Liver (tissue), 9 donors: ENCODE measurements around the gene B3GAT1. TPM values are rescaled to one million over a fixed set of nuclear protein-coding genes. Genes with fewer than 3 reads are reported as not detected.
A peak's percentile ranks its signal among the peaks of the same experiment; 100 is the strongest.
"Not testable (repeated sequence)": the region's sequence is repeated elsewhere in the genome, so short reads cannot be mapped to it uniquely, and the experiment has no call there.

Experiments
- DNase-seq: peaks from one replicate; pipeline ENCODE4 v3.0.0-alpha.2; 2017; ENCODE audit warnings: low spot score
- H3K27ac ChIP-seq, 2 donors: one replicate each; pipeline ENCODE4 v1.7.0; 2013; ENCODE audit warnings: inconsistent platforms in 2 of 2, low read length in 2 of 2, control low read depth in 1 of 2, low read depth in 1 of 2, mild to moderate bottlenecking in 1 of 2
- H3K27me3 ChIP-seq, 4 donors: one replicate each; pipeline versions ENCODE4 v1.6.1 to v1.7.0; 2013; ENCODE audit warnings: low read length in 3 of 4, inconsistent platforms in 1 of 4, mild to moderate bottlenecking in 1 of 4, moderate library complexity in 1 of 4; ENCODE audit not compliant: control insufficient read depth in 4 of 4, insufficient read depth in 4 of 4
- H3K36me3 ChIP-seq, 4 donors: one replicate each; pipeline versions ENCODE4 v1.6.1 to v1.7.0; 2013; ENCODE audit warnings: low read length in 3 of 4, mild to moderate bottlenecking in 3 of 4, low read depth in 1 of 4, moderate library complexity in 1 of 4; ENCODE audit not compliant: control insufficient read depth in 4 of 4, insufficient read depth in 3 of 4
- H3K4me1 ChIP-seq, 4 donors: one replicate each; pipeline versions ENCODE4 v1.6.1 to v1.7.0; 2013; ENCODE audit warnings: low read length in 3 of 4, mild to moderate bottlenecking in 3 of 4, moderate library complexity in 1 of 4; ENCODE audit not compliant: control insufficient read depth in 4 of 4, insufficient read depth in 4 of 4
- H3K4me3 ChIP-seq, 3 donors: one replicate each; pipeline versions ENCODE4 v1.6.1 to v1.7.0; 2013; ENCODE audit warnings: low read length in 3 of 3, control low read depth in 1 of 3, low read depth in 1 of 3, mild to moderate bottlenecking in 1 of 3
- H3K9ac ChIP-seq, 2 donors: one replicate each; pipeline ENCODE4 v1.7.0; 2013; ENCODE audit warnings: low read length in 2 of 2, mild to moderate bottlenecking in 2 of 2, moderate library complexity in 2 of 2, control low read depth in 1 of 2, low read depth in 1 of 2
- H3K9me3 ChIP-seq, 4 donors: one replicate each; pipeline versions ENCODE4 v1.6.1 to v1.7.0; 2013; ENCODE audit warnings: low read length in 3 of 4; ENCODE audit not compliant: control insufficient read depth in 4 of 4
- FOXA1 ChIP-seq: IDR thresholded peaks from 2 replicates; pipeline ENCODE4 v1.6.1; 2016; ENCODE audit warnings: antibody characterized with exemption
- GABPA ChIP-seq, 2 donors: IDR thresholded peaks in 1 of 2; conservative IDR thresholded peaks in 1 of 2; 2 replicates each; pipeline ENCODE4 v1.6.1; 2016; ENCODE audit warnings: antibody characterized with exemption in 2 of 2, mild to moderate bottlenecking in 1 of 2, moderate library complexity in 1 of 2
- HNF4G ChIP-seq: IDR thresholded peaks from 2 replicates; pipeline ENCODE4 v1.6.1; 2016; ENCODE audit warnings: antibody characterized with exemption
- JUND ChIP-seq, 2 donors: IDR thresholded peaks; 2 replicates each; pipeline ENCODE4 v1.6.1; 2016; ENCODE audit warnings: antibody characterized with exemption in 2 of 2
- MAX ChIP-seq: IDR thresholded peaks from 2 replicates; pipeline ENCODE4 v1.6.1; 2016; ENCODE audit warnings: antibody characterized with exemption
- NR2F2 ChIP-seq: IDR thresholded peaks from 2 replicates; pipeline ENCODE4 v1.6.1; 2016; ENCODE audit warnings: antibody characterized with exemption
- RXRA ChIP-seq, 2 donors: IDR thresholded peaks; 2 replicates each; pipeline ENCODE4 v1.6.1; 2017 to 2018; ENCODE audit warnings: antibody characterized with exemption in 2 of 2, mild to moderate bottlenecking in 1 of 2
- SP1 ChIP-seq: IDR thresholded peaks from 2 replicates; pipeline ENCODE4 v1.6.1; 2018; ENCODE audit warnings: antibody characterized with exemption, mild to moderate bottlenecking
- WGBS: extraction: QIAGEN DNeasy Blood & Tissue Kit; methylation state at CpG from one replicate; pipeline ENCODE4 v1.1.7; 2013; 5-methylcytosine and 5-hydroxymethylcytosine counted together
- polyA plus RNA-seq, 2 donors: library from polyadenylated mRNA; stranded (reverse) in 1 of 2; unstranded in 1 of 2; fragments of 200-250 nt in 1 of 2; fragments of >200 nt in 1 of 2; fragmentation: Nextera tagmentation in 1 of 2; extraction: Ambion mirVana in 1 of 2; gene quantifications; one replicate each; pipeline versions ENCODE4 v1.2.1 to v1.2.3, GENCODE V29; 2013 to 2015
- total RNA-seq, 2 donors: library from RNA; depleted of rRNA; stranded (reverse); fragments of >200 nt; gene quantifications; one replicate each; pipeline ENCODE4 v1.2.3, GENCODE V29; 2014
- TF ChIP-seq, protein P1 (sequence below): IDR thresholded peaks from 2 replicates; pipeline ENCODE4 v1.6.1; 2016; ENCODE audit warnings: antibody characterized with exemption, mild to moderate bottlenecking
- donor health status: healthy.
- donor health status: healthy.
- donor health status: healthy.
- donor health status: healthy.
- donor health status: healthy.

The B3GAT1 gene
- total and polyA plus RNA-seq, 4 donors = 0.13 to 6.6 (median 0.25) TPM; not detected in 1

GRCh38 chr11:134346976-134347350 lies 65.1 kb downstream of the B3GAT1 start:
- Histone ChIP-seq H3K27me3 (no peaks in the 10 kb centered on the region), H3K9ac (no peak overlapping the region), H3K4me1 (no peaks in the 10 kb centered on the region), H3K4me3 (no peak overlapping the region), H3K36me3 (no peaks in the 10 kb centered on the region), H3K9me3 (no peaks in the 10 kb centered on the region), H3K27ac (no peak overlapping the region)
- DNase-seq = no peak
- TF ChIP-seq JUND (IDR thresholded peaks at IDR 0.05) = no peak
- WGBS = 87% methylated on average over 5 of the region's 5 CpGs

DNA sequence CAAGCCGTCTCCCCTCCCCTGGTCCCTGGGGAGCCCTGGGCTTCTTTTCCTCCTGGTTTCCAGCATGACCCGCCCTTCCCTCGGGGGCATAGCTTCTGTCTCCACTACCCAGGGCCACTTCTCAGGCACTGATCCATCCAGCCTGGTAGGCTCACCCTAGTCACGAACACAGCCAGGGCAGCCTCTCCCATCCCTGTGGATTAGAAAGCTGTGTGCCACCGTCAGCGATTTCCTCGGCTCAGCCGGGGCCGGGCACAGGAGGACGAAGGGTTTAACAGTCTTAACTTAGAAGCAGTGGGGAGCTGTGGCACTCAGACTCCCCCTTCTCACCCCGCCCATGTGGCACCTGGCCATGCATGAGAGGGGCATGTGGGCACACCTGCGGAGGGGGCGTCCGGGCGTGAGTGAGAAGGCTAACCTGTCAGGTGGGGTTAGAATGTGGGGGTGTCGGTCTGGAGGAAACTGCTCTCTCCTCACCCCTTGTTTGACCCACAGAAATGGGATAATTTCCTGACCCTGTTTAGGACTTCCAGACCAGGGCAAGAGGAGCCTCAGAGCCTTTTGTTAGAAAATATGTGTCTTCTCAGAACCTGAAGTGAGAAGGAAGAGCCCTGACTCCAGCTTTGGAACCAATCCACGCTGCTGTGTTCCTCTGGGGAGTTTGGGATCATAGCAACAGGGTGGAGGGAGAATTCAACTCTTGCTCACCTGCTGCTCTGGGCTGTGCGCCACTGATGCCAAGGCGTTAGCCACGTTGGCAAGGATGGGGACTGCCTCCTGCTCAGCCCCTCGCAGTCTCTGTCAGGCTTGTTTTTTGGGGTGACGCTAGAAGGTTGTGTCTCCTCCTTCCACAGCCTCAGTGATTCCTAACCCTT lies 65.7 kb downstream of the B3GAT1 start:
- Histone ChIP-seq H3K27ac (no peak overlapping the region), H3K27me3 (no peaks in the 10 kb centered on the region), H3K36me3 (no peaks in the 10 kb centered on the region), H3K9ac (no peak overlapping the region), H3K9me3 (no peaks in the 10 kb centered on the region), H3K4me3 (no peak overlapping the region), H3K4me1 (no peaks in the 10 kb centered on the region)
- WGBS = 89% methylated on average over 22 of the region's 22 CpGs
- TF ChIP-seq NR2F2 (no peak), HNF4G (no peak), MAX (no peak)
- peak; percentile 21 for DNase-seq

- H3K36me3 ChIP-seq = no peaks in the 10 kb centered on the region
- no peak overlapping the region for H3K4me3 ChIP-seq
- H3K4me1 ChIP-seq = no peaks in the 10 kb centered on the region
- no peak for DNase-seq
- no peaks in the 10 kb centered on the region for H3K9me3 ChIP-seq
- 81% methylated on average over 4 of the region's 4 CpGs for WGBS
- H3K9ac ChIP-seq = no peak overlapping the region
- no peaks in the 10 kb centered on the region for H3K27me3 ChIP-seq
- no peak overlapping the region for H3K27ac ChIP-seq
- TF ChIP-seq, protein P1, sequence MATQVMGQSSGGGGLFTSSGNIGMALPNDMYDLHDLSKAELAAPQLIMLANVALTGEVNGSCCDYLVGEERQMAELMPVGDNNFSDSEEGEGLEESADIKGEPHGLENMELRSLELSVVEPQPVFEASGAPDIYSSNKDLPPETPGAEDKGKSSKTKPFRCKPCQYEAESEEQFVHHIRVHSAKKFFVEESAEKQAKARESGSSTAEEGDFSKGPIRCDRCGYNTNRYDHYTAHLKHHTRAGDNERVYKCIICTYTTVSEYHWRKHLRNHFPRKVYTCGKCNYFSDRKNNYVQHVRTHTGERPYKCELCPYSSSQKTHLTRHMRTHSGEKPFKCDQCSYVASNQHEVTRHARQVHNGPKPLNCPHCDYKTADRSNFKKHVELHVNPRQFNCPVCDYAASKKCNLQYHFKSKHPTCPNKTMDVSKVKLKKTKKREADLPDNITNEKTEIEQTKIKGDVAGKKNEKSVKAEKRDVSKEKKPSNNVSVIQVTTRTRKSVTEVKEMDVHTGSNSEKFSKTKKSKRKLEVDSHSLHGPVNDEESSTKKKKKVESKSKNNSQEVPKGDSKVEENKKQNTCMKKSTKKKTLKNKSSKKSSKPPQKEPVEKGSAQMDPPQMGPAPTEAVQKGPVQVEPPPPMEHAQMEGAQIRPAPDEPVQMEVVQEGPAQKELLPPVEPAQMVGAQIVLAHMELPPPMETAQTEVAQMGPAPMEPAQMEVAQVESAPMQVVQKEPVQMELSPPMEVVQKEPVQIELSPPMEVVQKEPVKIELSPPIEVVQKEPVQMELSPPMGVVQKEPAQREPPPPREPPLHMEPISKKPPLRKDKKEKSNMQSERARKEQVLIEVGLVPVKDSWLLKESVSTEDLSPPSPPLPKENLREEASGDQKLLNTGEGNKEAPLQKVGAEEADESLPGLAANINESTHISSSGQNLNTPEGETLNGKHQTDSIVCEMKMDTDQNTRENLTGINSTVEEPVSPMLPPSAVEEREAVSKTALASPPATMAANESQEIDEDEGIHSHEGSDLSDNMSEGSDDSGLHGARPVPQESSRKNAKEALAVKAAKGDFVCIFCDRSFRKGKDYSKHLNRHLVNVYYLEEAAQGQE = no peak
- TF ChIP-seq MAX (no peak), SP1 (no peak), FOXA1 (no peak), RXRA (IDR thresholded peaks at IDR 0.05) (no peak), GABPA (IDR thresholded peaks at IDR 0.05 in 1 of 2, conservative IDR thresholded peaks at IDR 0.05 in 1 of 2) (no peak)
Measured at GRCh38 chr11:134345237-134345550, 66.8 kb downstream of the B3GAT1 start.

- not testable (repeated sequence) for H3K9ac ChIP-seq, H3K27ac ChIP-seq, H3K4me1 ChIP-seq, H3K9me3 ChIP-seq, H3K36me3 ChIP-seq, H3K4me3 ChIP-seq, H3K27me3 ChIP-seq
- 87% methylated on average over 27 of the region's 28 CpGs for WGBS
- peak; percentile 14 for DNase-seq
Measured at GRCh38 chr11:134344497-134345236, 67.4 kb downstream of the B3GAT1 start.
